ENCODE data around the gene IWS1.
"Not testable (repeated sequence)": the region's sequence is repeated elsewhere in the genome, so short reads cannot be mapped to it uniquely, and the experiment has no call there.

Gene IWS1

GRCh38 chr2:127453392-127454171, 72.7 kb downstream of the IWS1 start:
- Histone ChIP-seq H3K27ac (no peak overlapping the region), H3K4me3 (no peak overlapping the region)
- no peak for DNase-seq (ENCODE audit: low spot score)
- TF ChIP-seq, protein P1, sequence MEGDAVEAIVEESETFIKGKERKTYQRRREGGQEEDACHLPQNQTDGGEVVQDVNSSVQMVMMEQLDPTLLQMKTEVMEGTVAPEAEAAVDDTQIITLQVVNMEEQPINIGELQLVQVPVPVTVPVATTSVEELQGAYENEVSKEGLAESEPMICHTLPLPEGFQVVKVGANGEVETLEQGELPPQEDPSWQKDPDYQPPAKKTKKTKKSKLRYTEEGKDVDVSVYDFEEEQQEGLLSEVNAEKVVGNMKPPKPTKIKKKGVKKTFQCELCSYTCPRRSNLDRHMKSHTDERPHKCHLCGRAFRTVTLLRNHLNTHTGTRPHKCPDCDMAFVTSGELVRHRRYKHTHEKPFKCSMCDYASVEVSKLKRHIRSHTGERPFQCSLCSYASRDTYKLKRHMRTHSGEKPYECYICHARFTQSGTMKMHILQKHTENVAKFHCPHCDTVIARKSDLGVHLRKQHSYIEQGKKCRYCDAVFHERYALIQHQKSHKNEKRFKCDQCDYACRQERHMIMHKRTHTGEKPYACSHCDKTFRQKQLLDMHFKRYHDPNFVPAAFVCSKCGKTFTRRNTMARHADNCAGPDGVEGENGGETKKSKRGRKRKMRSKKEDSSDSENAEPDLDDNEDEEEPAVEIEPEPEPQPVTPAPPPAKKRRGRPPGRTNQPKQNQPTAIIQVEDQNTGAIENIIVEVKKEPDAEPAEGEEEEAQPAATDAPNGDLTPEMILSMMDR (IDR thresholded peaks at IDR 0.05), result no peak

GRCh38 chr2:127453013-127453391, 73.3 kb downstream of the IWS1 start:
- DNase-seq (ENCODE audit: low spot score), result no peak
- Histone ChIP-seq H3K27ac (no peak overlapping the region), H3K4me3 (no peak overlapping the region)
- TF ChIP-seq, protein P1 (IDR thresholded peaks at IDR 0.05), result no peak

GRCh38 chr2:127452423-127452822, 73.9 kb downstream of the IWS1 start:
- not testable (repeated sequence) for H3K4me3 ChIP-seq; H3K27ac ChIP-seq; DNase-seq (ENCODE audit: low spot score)

GRCh38 chr2:127451981-127452380, 74.3 kb downstream of the IWS1 start:
- DNase-seq (ENCODE audit: low spot score), result no peak
- Histone ChIP-seq H3K4me3 (no peak overlapping the region), H3K27ac (no peak overlapping the region)
- TF ChIP-seq, protein P1 (IDR thresholded peaks at IDR 0.05), result no peak

- Histone ChIP-seq H3K27ac (no peak overlapping the region), H3K4me3 (no peak overlapping the region)
- TF ChIP-seq, protein P1 (IDR thresholded peaks at IDR 0.05), result no peak
- no peak for DNase-seq (ENCODE audit: low spot score)
These were observed 76.4 kb downstream of the IWS1 start for GRCh38 chr2:127449898-127450297.

GRCh38 chr2:127449414-127449813, 76.9 kb downstream of the IWS1 start:
- no peak overlapping the region for H3K27ac ChIP-seq
- DNase-seq (ENCODE audit: low spot score), result no peak
- TF ChIP-seq, protein P1 (IDR thresholded peaks at IDR 0.05), result no peak
- no peak overlapping the region for H3K4me3 ChIP-seq

- TF ChIP-seq, protein P1 (IDR thresholded peaks at IDR 0.05), result no peak
These were observed 77.8 kb downstream of the IWS1 start for GRCh38 chr2:127448526-127448925.

More at GRCh38 chr2:127448526-127448925, 77.8 kb downstream of the IWS1 start:
- no peak overlapping the region for H3K4me3 ChIP-seq
- no peak overlapping the region for H3K27ac ChIP-seq
- DNase-seq (ENCODE audit: low spot score), result no peak
